ENCODE results near the gene PCDH11Y.
"Not testable (repeated sequence)": the region's sequence is repeated elsewhere in the genome, so short reads cannot be mapped to it uniquely, and the experiment has no call there.

PCDH11Y gene

GRCh38 chrY:5761403-5761802 lies 761.3 kb downstream of the PCDH11Y start:
- TF ChIP-seq, protein P1, sequence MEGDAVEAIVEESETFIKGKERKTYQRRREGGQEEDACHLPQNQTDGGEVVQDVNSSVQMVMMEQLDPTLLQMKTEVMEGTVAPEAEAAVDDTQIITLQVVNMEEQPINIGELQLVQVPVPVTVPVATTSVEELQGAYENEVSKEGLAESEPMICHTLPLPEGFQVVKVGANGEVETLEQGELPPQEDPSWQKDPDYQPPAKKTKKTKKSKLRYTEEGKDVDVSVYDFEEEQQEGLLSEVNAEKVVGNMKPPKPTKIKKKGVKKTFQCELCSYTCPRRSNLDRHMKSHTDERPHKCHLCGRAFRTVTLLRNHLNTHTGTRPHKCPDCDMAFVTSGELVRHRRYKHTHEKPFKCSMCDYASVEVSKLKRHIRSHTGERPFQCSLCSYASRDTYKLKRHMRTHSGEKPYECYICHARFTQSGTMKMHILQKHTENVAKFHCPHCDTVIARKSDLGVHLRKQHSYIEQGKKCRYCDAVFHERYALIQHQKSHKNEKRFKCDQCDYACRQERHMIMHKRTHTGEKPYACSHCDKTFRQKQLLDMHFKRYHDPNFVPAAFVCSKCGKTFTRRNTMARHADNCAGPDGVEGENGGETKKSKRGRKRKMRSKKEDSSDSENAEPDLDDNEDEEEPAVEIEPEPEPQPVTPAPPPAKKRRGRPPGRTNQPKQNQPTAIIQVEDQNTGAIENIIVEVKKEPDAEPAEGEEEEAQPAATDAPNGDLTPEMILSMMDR (IDR thresholded peaks at IDR 0.05) = 0 out of 2 replicates have a peak, but pooled peaks have one; percentile 10
- not testable (repeated sequence) for H3K27ac ChIP-seq

DNA sequence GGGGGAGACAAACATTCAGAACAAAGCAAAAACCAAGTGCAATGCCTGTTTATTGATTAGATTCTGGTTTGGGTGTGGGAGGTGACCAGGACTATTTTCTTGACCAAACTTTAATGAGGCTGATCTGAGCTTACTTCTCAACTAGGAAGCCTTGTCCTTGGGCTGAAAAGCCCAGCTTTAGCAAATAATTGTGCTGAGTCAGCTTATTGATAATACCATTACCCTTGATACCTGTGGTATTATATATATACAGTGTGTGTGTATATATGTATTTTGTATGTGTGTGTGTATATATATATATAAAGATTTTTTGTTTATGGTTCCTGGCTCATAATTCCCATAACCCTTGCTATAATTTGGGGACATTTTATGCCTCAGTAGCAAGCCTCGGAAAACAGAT lies 776.4 kb downstream of the PCDH11Y start:
- H3K27ac ChIP-seq = not testable (repeated sequence)

Data from 22Rv1 (cell line).